Measurements from ENCODE around the gene SEPTIN11. TPM values are rescaled to one million over a fixed set of nuclear protein-coding genes. Genes with fewer than 3 reads are reported as not detected.
A peak's percentile ranks its signal among the peaks of the same experiment; 100 is the strongest.

SEPTIN11 gene
- total RNA-seq, 1 donor from 2014 or later, result 9.2 TPM

DNA sequence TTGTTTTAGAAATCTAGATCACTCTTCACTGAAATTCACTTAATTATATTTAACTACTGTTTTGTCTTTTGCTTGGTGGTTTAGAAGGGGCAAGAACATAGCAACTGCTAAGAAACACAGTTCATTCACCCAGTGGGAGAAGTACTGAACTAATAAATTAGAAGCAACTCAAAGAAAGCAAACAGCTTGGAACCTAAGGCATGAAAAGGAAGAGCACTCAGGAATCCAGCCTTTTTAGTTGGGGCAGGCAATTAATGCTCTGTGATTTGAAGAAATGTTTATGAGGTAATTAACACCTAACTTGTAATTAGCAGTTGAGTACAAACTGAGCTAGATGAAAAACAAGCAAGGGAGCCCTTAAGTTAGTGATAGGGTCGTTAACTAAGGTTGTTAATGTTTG lies 22.8 kb downstream of the SEPTIN11 start:
- Mint-ChIP-seq H3K4me1 (ENCODE audit: low read depth) (no peaks in the 10 kb centered on the region), H3K36me3 (ENCODE audit: low read depth) (no peaks in the 10 kb centered on the region), H3K27me3 (ENCODE audit: low read depth) (peaks cover 57% of the 10 kb centered on the region), H3K4me3 (ENCODE audit: low read depth) (no peak overlapping the region), H3K27ac (no peak overlapping the region), H3K9me3 (no peaks in the 10 kb centered on the region)
- DNase-seq (ENCODE audit: low spot score), result no peak
- intact Hi-C loops (cut with micrococcal nuclease), result no loop called here

GRCh38 chr4:76974150-76974549 lies 24.6 kb downstream of the SEPTIN11 start:
- Mint-ChIP-seq H3K9me3 (no peaks in the 10 kb centered on the region), H3K27ac (no peak overlapping the region), H3K27me3 (ENCODE audit: low read depth) (peaks cover 58% of the 10 kb centered on the region), H3K36me3 (ENCODE audit: low read depth) (peaks cover 2% of the 10 kb centered on the region), H3K4me3 (ENCODE audit: low read depth) (no peak overlapping the region), H3K4me1 (ENCODE audit: low read depth) (peaks cover 3% of the 10 kb centered on the region)
- no peak for DNase-seq (ENCODE audit: low spot score)
- intact Hi-C loops (cut with micrococcal nuclease), result no loop called here

DNA sequence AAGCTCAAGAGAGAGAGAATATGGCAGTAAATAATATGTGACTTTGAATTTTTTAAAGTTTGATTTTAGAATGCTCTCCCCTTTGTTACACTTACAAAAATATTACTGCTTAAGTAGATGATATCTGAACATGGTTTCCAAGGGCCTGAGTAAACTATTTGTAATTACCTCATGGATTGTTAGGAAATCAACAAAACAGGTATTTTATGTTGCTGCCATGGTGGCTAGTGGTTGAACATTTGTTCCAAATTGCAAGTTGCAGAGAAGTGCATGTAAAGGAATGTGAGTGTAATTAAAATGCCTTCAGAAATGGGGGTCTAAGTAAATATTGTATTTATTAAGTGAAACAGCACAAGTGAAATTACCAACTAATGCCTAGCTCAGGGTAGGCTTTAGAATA lies 27.6 kb downstream of the SEPTIN11 start:
- no peak for DNase-seq (ENCODE audit: low spot score)
- H3K9me3 Mint-ChIP-seq, result no peaks in the 10 kb centered on the region
- intact Hi-C loops (cut with micrococcal nuclease), result no loop called here
- H3K4me3 Mint-ChIP-seq (ENCODE audit: low read depth), result no peak overlapping the region
- peaks cover 69% of the 10 kb centered on the region for H3K27me3 Mint-ChIP-seq (ENCODE audit: low read depth)
- peaks cover 3% of the 10 kb centered on the region for H3K4me1 Mint-ChIP-seq (ENCODE audit: low read depth)
- H3K36me3 Mint-ChIP-seq (ENCODE audit: low read depth), result peaks cover 4% of the 10 kb centered on the region
- H3K27ac Mint-ChIP-seq, result no peak overlapping the region

- peaks cover 4% of the 10 kb centered on the region for H3K36me3 Mint-ChIP-seq (ENCODE audit: low read depth)
- peaks cover 9% of the 10 kb centered on the region for H3K4me1 Mint-ChIP-seq (ENCODE audit: low read depth)
- H3K27me3 Mint-ChIP-seq (ENCODE audit: low read depth), result peaks cover 71% of the 10 kb centered on the region
- H3K4me3 Mint-ChIP-seq (ENCODE audit: low read depth), result no peak overlapping the region
- no peak for DNase-seq (ENCODE audit: low spot score)
- intact Hi-C loops (cut with micrococcal nuclease), result no loop called here
- no peaks in the 10 kb centered on the region for H3K9me3 Mint-ChIP-seq
- no peak overlapping the region for H3K27ac Mint-ChIP-seq
Observed at GRCh38 chr4:76977736-76978350, 28.3 kb downstream of the SEPTIN11 start.

DNA sequence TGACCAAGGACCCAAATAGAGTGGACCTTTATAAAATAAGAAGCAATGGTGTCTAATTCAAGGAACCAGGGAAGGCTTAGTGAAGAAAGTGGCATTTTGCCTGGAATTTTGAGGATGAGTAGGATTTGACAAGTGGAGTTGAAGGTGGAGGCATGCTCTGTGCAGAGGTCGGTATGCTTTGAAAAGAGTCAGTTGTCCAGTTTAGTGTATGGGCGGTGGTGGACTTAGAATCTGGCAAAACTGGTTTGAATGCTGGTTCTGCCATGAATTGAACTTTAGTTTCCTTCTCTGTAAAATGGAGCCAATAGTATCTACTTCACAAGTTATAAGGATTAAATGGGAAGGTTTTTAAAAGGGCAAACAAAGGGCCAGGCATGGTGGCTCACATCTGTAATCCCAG lies 29.7 kb downstream of the SEPTIN11 start:
- intact Hi-C loops (cut with micrococcal nuclease), result no loop called here

DNA sequence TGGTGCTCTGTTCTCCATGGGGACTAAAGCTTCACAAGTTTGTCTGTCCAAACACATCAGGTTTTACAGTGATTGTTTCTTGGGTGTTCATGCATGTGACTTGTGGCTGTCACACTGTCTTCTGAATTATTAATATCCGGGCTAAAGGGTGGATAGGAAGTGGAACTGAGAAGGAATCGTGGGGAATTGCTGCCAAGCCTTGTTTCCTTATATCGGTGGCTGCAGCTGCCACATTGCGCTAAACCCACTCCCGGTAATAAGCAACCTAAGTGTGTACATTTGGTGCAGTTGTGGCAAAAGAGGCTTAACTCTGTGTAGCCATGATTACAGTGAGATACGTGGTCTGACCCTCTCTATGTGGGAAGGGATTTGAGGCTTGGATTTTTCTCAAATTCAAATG lies 30.7 kb downstream of the SEPTIN11 start:
- DNase-seq (ENCODE audit: low spot score), result no peak
- peaks cover 73% of the 10 kb centered on the region for H3K27me3 Mint-ChIP-seq (ENCODE audit: low read depth)
- no peak overlapping the region for H3K4me3 Mint-ChIP-seq (ENCODE audit: low read depth)
- H3K9me3 Mint-ChIP-seq, result no peaks in the 10 kb centered on the region
- intact Hi-C loops (cut with micrococcal nuclease), result no loop called here
- peaks cover 26% of the 10 kb centered on the region for H3K4me1 Mint-ChIP-seq (ENCODE audit: low read depth)
- H3K36me3 Mint-ChIP-seq (ENCODE audit: low read depth), result peaks cover 4% of the 10 kb centered on the region
- no peak overlapping the region for H3K27ac Mint-ChIP-seq

More for the DNA sequence above, 29.7 kb downstream of the SEPTIN11 start:
- DNase-seq (ENCODE audit: low spot score), result no peak
- Mint-ChIP-seq H3K36me3 (ENCODE audit: low read depth) (peaks cover 4% of the 10 kb centered on the region), H3K9me3 (no peaks in the 10 kb centered on the region), H3K27me3 (ENCODE audit: low read depth) (peaks cover 68% of the 10 kb centered on the region), H3K4me1 (ENCODE audit: low read depth) (peaks cover 19% of the 10 kb centered on the region), H3K27ac (no peak overlapping the region), H3K4me3 (ENCODE audit: low read depth) (no peak overlapping the region)

DNA sequence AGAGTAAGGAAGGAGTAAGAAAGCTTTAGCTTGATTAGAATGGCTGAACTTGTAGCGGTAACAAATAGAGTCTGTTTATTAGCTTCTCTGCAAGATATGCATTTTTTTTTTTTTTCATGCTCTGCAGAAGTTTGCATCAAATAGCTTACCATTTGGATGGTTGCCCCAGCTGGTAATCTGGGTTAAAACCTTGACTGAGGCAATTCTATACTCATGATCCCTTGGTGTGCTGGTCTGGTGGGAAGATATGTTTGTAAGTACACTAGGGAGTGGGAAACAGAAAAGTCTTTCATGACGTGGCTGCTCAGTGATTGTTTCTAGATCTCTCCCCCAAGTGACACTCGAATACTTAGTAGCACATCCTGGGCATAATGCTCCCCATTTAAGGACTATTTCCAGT lies 32.1 kb downstream of the SEPTIN11 start:
- Mint-ChIP-seq H3K4me1 (ENCODE audit: low read depth) (peaks cover 26% of the 10 kb centered on the region), H3K4me3 (ENCODE audit: low read depth) (no peak overlapping the region), H3K27ac (no peak overlapping the region), H3K36me3 (ENCODE audit: low read depth) (peaks cover 4% of the 10 kb centered on the region), H3K9me3 (no peaks in the 10 kb centered on the region), H3K27me3 (ENCODE audit: low read depth) (peaks cover 74% of the 10 kb centered on the region)
- intact Hi-C loops (cut with micrococcal nuclease), result no loop called here
- no peak for DNase-seq (ENCODE audit: low spot score)

GRCh38 chr4:76982638-76983584 lies 33.4 kb downstream of the SEPTIN11 start:
- Mint-ChIP-seq H3K27me3 (ENCODE audit: low read depth) (peaks cover 77% of the 10 kb centered on the region), H3K27ac (no peak overlapping the region), H3K9me3 (no peaks in the 10 kb centered on the region), H3K36me3 (ENCODE audit: low read depth) (peaks cover 4% of the 10 kb centered on the region), H3K4me1 (ENCODE audit: low read depth) (peaks cover 34% of the 10 kb centered on the region), H3K4me3 (ENCODE audit: low read depth) (peak overlapping the region; percentile 27)
- no peak for DNase-seq (ENCODE audit: low spot score)
- intact Hi-C loops (cut with micrococcal nuclease), result no loop called here

- no peaks in the 10 kb centered on the region for H3K9me3 Mint-ChIP-seq
- peaks cover 77% of the 10 kb centered on the region for H3K27me3 Mint-ChIP-seq (ENCODE audit: low read depth)
- intact Hi-C loops (cut with micrococcal nuclease), result no loop called here
- no peak overlapping the region for H3K27ac Mint-ChIP-seq
- H3K4me1 Mint-ChIP-seq (ENCODE audit: low read depth), result peaks cover 40% of the 10 kb centered on the region
- no peak for DNase-seq (ENCODE audit: low spot score)
- H3K4me3 Mint-ChIP-seq (ENCODE audit: low read depth), result no peak overlapping the region
- H3K36me3 Mint-ChIP-seq (ENCODE audit: low read depth), result peaks cover 2% of the 10 kb centered on the region
Observed at GRCh38 chr4:76984127-76984526, 34.6 kb downstream of the SEPTIN11 start.

DNA sequence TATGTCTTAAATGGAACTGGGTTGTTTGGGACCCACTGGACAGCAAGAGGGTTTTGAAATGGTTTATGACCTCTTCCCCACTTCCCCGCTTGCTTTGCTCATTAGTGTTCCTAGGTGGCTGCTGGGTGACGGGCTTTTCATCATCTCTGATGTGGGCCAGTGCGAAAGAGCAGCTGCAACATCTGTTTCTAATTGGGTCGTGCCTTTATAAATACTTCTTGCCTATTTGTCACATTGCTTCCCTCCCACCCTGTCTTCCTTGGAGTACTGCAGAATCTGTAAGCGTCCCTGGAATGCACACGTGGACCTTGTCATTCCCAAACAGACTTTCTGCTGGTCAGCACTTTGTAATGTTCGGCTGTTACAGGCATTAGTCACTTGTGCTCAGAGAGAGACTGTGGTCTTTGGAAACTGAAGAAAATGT lies 35.2 kb downstream of the SEPTIN11 start:
- peaks cover 72% of the 10 kb centered on the region for H3K27me3 Mint-ChIP-seq (ENCODE audit: low read depth)
- peaks cover 42% of the 10 kb centered on the region for H3K4me1 Mint-ChIP-seq (ENCODE audit: low read depth)
- no peak overlapping the region for H3K4me3 Mint-ChIP-seq (ENCODE audit: low read depth)
- DNase-seq (ENCODE audit: low spot score), result no peak
- H3K27ac Mint-ChIP-seq, result no peak overlapping the region
- intact Hi-C loops (cut with micrococcal nuclease), result loop anchor here (5.0 kb wide), 2 partner anchors 32 to 213 kb away; no protein-coding TSS in a partner anchor
- no peaks in the 10 kb centered on the region for H3K9me3 Mint-ChIP-seq
- H3K36me3 Mint-ChIP-seq (ENCODE audit: low read depth), result no peaks in the 10 kb centered on the region

DNA sequence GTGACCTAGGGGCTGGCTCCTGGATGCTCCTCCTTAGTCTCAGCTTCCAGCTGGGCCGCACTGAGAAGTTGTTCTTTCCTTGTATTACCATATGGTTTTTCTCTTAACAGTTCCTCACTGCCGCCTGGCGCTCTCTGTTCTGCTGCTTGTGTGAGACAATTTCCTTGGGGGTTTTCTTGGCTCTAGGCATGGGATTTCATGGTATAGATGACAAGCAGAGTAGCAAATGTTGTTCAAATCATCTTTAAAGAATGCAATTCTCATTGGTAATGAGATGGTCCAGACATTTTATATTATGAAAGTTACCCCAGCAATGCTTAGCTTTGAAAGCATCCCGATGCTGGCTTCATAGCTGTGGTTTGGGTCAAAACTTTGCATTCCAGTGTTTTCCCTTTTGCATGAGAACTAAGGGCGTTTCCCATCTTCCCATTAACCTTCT lies 37.6 kb downstream of the SEPTIN11 start:
- no peak for DNase-seq (ENCODE audit: low spot score)
- Mint-ChIP-seq H3K36me3 (ENCODE audit: low read depth) (no peaks in the 10 kb centered on the region), H3K27ac (no peak overlapping the region), H3K9me3 (peaks cover 3% of the 10 kb centered on the region), H3K27me3 (ENCODE audit: low read depth) (peaks cover 76% of the 10 kb centered on the region), H3K4me3 (ENCODE audit: low read depth) (no peak overlapping the region), H3K4me1 (ENCODE audit: low read depth) (peaks cover 53% of the 10 kb centered on the region)
- intact Hi-C loops (cut with micrococcal nuclease), result loop anchor here (5.0 kb wide), 2 partner anchors 35 to 210 kb away; no protein-coding TSS in a partner anchor

DNA sequence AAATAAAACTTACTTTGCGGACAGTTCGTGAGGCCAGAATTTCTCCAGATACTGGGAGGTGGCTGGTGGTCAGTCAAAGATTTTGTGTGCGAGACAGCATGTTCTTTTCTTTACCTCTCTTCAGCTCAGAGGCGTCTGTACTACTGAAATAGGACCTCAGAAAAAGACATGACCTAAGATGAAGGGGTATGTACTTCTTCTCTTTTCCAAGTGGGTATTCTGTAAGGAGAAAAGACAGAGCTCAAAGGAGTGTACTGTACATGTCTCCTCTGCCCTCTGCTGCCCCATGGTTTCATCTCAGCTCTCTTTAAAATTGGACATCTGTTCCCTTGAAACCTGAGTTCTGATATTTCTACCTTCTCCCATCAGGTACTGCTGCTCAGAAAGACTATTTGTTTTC lies 38.1 kb downstream of the SEPTIN11 start:
- H3K4me1 Mint-ChIP-seq (ENCODE audit: low read depth), result peaks cover 50% of the 10 kb centered on the region
- no peak overlapping the region for H3K4me3 Mint-ChIP-seq (ENCODE audit: low read depth)
- peaks cover 77% of the 10 kb centered on the region for H3K27me3 Mint-ChIP-seq (ENCODE audit: low read depth)
- no peak overlapping the region for H3K27ac Mint-ChIP-seq
- peaks cover 3% of the 10 kb centered on the region for H3K9me3 Mint-ChIP-seq
- H3K36me3 Mint-ChIP-seq (ENCODE audit: low read depth), result no peaks in the 10 kb centered on the region
- no peak for DNase-seq (ENCODE audit: low spot score)
- intact Hi-C loops (cut with micrococcal nuclease), result loop anchor here (5.0 kb wide), 2 partner anchors 35 to 210 kb away; no protein-coding TSS in a partner anchor

Measured in activated T-helper 2 cell treated with anti-CD3 and anti-CD28 coated beads, Interferon-gamma antibody, Interleukin-2, Interleukin-4, amounts not matched to agents 10 μg/mL and 5 μg/mL and 100 μg/mL, durations not matched to agents 14 hours and 24 hours and 36 hours (primary cell).